CD14-positive monocyte (primary cell): ENCODE results near the gene CAMKK1. TPM values are rescaled to one million over a fixed set of nuclear protein-coding genes. Genes with fewer than 3 reads are reported as not detected.

Source experiments
- DNase-seq, 3 donors: peaks; one replicate each; pipeline ENCODE4 v3.0.0-alpha.2; 2011 to 2022
- H2AFZ ChIP-seq: 2 replicates; pipeline ENCODE4 v1.6.0; 2012; ENCODE audit warnings: mild to moderate bottlenecking, low read depth, low read length, inconsistent platforms; ENCODE audit not compliant: insufficient read depth, poor library complexity, severe bottlenecking
- H3K27ac ChIP-seq, 2 donors: 1 replicate in 1 of 2; 2 replicates in 1 of 2; pipeline ENCODE4 v1.5.1; 2012 to 2013; ENCODE audit warnings: low read length in 2 of 2, control low read depth in 1 of 2, inconsistent platforms in 1 of 2, low read depth in 1 of 2, mild to moderate bottlenecking in 1 of 2
- H3K27me3 ChIP-seq, 2 donors: one replicate each; pipeline versions ENCODE4 v1.6.0 to v1.6.1; 2011 to 2013; ENCODE audit warnings: low read length in 2 of 2; ENCODE audit not compliant: control insufficient read depth in 2 of 2, insufficient read depth in 2 of 2
- H3K36me3 ChIP-seq, 2 donors: replicated peaks in 1 of 2; 1 replicate in 1 of 2; 2 replicates in 1 of 2; pipeline versions ENCODE4 v1.5.1 to v1.6.1; 2012 to 2013; ENCODE audit warnings: low read length in 2 of 2, control low read depth in 1 of 2, inconsistent platforms in 1 of 2, mild to moderate bottlenecking in 1 of 2; ENCODE audit not compliant: insufficient read depth in 2 of 2, control insufficient read depth in 1 of 2
- H3K4me1 ChIP-seq, 2 donors: 1 replicate in 1 of 2; 2 replicates in 1 of 2; pipeline versions ENCODE4 v1.5.1 to v1.6.1; 2012 to 2013; ENCODE audit warnings: low read length in 2 of 2, control low read depth in 1 of 2, inconsistent platforms in 1 of 2, mild to moderate bottlenecking in 1 of 2, moderate library complexity in 1 of 2; ENCODE audit not compliant: insufficient read depth in 2 of 2, control insufficient read depth in 1 of 2
- H3K4me2 ChIP-seq: replicated peaks from 2 replicates; pipeline ENCODE3; 2012; ENCODE audit warnings: low read length, moderate library complexity, mild to moderate bottlenecking; ENCODE audit not compliant: poor library complexity, severe bottlenecking; ENCODE audit errors: extremely low read depth
- H3K4me3 ChIP-seq, 3 experiments: fragments of 200-600 bp in 1 of 3; sonication (generic) in 1 of 3; replicated peaks in 1 of 3; 1 replicate in 2 of 3; 2 replicates in 1 of 3; pipeline ENCODE4 v1.5.1; 2011 to 2013; ENCODE audit warnings: low read length in 3 of 3, mild to moderate bottlenecking in 3 of 3, control low read depth in 2 of 3, low read depth in 2 of 3, inconsistent platforms in 1 of 3, moderate library complexity in 1 of 3
- H3K79me2 ChIP-seq: 2 replicates; pipeline ENCODE4 v1.6.0; 2012; ENCODE audit warnings: mild to moderate bottlenecking, control low read depth, inconsistent platforms, low read length, moderate library complexity; ENCODE audit not compliant: insufficient read depth
- H3K9ac ChIP-seq: 2 replicates; pipeline ENCODE4 v1.6.0; 2017; ENCODE audit warnings: low read length, mild to moderate bottlenecking; ENCODE audit not compliant: insufficient read depth, poor library complexity, severe bottlenecking
- H3K9me3 ChIP-seq, 2 donors: replicated peaks in 1 of 2; 1 replicate in 1 of 2; 2 replicates in 1 of 2; pipeline versions ENCODE4 v1.5.1 to v1.6.1; 2012 to 2013; ENCODE audit warnings: low read length in 2 of 2, control low read depth in 1 of 2; ENCODE audit not compliant: control insufficient read depth in 1 of 2, insufficient read depth in 1 of 2
- H4K20me1 ChIP-seq: 2 replicates; pipeline ENCODE4 v1.6.0; 2012; ENCODE audit warnings: mild to moderate bottlenecking, low read length, control low read depth, moderate library complexity; ENCODE audit not compliant: insufficient read depth
- H3K27ac Mint-ChIP-seq, 7 donors: one replicate each; pipeline ENCODE4 v1.8.0; 2020; ENCODE audit warnings: mild to moderate bottlenecking in 7 of 7, mixed read lengths in 7 of 7, moderate library complexity in 6 of 7, inconsistent platforms in 2 of 7
- H3K27me3 Mint-ChIP-seq, 3 donors: one replicate each; pipeline ENCODE4 v1.8.0; 2021 to 2022; ENCODE audit warnings: low read depth in 3 of 3, mild to moderate bottlenecking in 3 of 3, mixed read lengths in 3 of 3, moderate library complexity in 3 of 3, inconsistent platforms in 1 of 3
- H3K36me3 Mint-ChIP-seq, 2 donors: one replicate each; pipeline ENCODE4 v1.8.0; 2020; ENCODE audit warnings: mixed read lengths in 2 of 2, inconsistent platforms in 1 of 2, mild to moderate bottlenecking in 1 of 2
- H3K4me1 Mint-ChIP-seq: one replicate; pipeline ENCODE4 v1.8.0; 2020; ENCODE audit warnings: mild to moderate bottlenecking, mixed read lengths
- H3K4me3 Mint-ChIP-seq, 2 donors: one replicate each; pipeline ENCODE4 v1.8.0; 2020; ENCODE audit warnings: mild to moderate bottlenecking in 2 of 2, mixed read lengths in 2 of 2, moderate library complexity in 1 of 2
- H3K9me3 Mint-ChIP-seq, 7 donors: one replicate each; pipeline ENCODE4 v1.8.0; 2020 to 2022; ENCODE audit warnings: mixed read lengths in 7 of 7, mild to moderate bottlenecking in 6 of 7, moderate library complexity in 6 of 7, inconsistent platforms in 2 of 7
- WGBS: methylation state at CpG from one replicate; pipeline ENCODE4 v1.1.5; 2013; ENCODE audit warnings: missing lambda C conversion rate; ENCODE audit not compliant: insufficient coverage; 5-methylcytosine and 5-hydroxymethylcytosine counted together
- intact Hi-C, 2 donors: fragments of 100-400 bp; cut with micrococcal nuclease; formaldehyde crosslinking; loops; one replicate each; pipeline versions ENCODE4 v1.15.0 to v1.15.1; 2023
- polyA plus RNA-seq, 3 donors: library from polyadenylated mRNA; depleted of rRNA in 1 of 3; unstranded in 2 of 3; stranded (reverse) in 1 of 3; fragments of 300-500 nt in 2 of 3; fragments of >200 nt in 1 of 3; fragmentation: Illumina TruSeq in 2 of 3; gene quantifications; 1 replicate in 2 of 3; 2 replicates in 1 of 3; pipeline ENCODE4 v1.2.3, GENCODE V29; 2012 to 2021
- TF ChIP-seq, protein P1 (sequence below): fragments of 200-600 bp; IDR thresholded peaks from one replicate; pipeline ENCODE4 v1.8.0; 2022; ENCODE audit warnings: antibody characterized with exemption, mild to moderate bottlenecking

Gene CAMKK1
- polyA plus RNA-seq, 3 donors: 0.74 to 24.1 (median 1.5) TPM

DNA sequence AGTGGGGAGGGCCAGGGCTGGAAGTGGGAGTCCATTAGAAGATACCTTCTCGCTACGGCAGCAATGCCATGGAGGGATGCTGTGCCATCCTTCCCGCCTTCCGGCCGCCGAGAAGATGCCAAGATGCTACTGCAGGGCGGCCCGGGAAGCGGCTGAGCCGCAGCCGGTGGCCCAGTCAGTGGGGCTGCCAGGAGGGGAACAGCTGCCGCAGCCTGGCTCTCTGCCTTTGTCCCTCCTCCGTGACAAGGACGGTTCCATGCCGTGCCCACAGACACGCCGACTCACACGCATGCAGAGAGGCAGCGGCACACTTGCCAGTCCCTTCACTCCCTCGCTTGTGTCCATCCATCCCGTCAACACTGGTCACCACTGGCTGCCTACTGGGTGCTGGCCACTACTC lies 26.6 kb downstream of the CAMKK1 start:
- H3K27me3 ChIP-seq: no peaks in the 10 kb centered on the region
- H3K4me1 ChIP-seq: no peaks in the 10 kb centered on the region
- H2AFZ ChIP-seq: no peak overlapping the region
- TF ChIP-seq, protein P1, sequence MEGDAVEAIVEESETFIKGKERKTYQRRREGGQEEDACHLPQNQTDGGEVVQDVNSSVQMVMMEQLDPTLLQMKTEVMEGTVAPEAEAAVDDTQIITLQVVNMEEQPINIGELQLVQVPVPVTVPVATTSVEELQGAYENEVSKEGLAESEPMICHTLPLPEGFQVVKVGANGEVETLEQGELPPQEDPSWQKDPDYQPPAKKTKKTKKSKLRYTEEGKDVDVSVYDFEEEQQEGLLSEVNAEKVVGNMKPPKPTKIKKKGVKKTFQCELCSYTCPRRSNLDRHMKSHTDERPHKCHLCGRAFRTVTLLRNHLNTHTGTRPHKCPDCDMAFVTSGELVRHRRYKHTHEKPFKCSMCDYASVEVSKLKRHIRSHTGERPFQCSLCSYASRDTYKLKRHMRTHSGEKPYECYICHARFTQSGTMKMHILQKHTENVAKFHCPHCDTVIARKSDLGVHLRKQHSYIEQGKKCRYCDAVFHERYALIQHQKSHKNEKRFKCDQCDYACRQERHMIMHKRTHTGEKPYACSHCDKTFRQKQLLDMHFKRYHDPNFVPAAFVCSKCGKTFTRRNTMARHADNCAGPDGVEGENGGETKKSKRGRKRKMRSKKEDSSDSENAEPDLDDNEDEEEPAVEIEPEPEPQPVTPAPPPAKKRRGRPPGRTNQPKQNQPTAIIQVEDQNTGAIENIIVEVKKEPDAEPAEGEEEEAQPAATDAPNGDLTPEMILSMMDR: no peak
- no peaks in the 10 kb centered on the region for H3K9me3 Mint-ChIP-seq
- peaks cover 1 to 16% of the 10 kb centered on the region in 2 donors for H3K36me3 Mint-ChIP-seq
- H3K4me3 ChIP-seq: no peak overlapping the region
- no peaks in the 10 kb centered on the region for H3K79me2 ChIP-seq
- no peak for DNase-seq
- no peaks in the 10 kb centered on the region for H4K20me1 ChIP-seq
- no peak overlapping the region for H3K27ac ChIP-seq
- H3K4me2 ChIP-seq: no peak overlapping the region
- no peak overlapping the region for H3K4me3 Mint-ChIP-seq
- no peaks in the 10 kb centered on the region for H3K9me3 ChIP-seq
- H3K27me3 Mint-ChIP-seq: peaks cover 0 to 3% (median 3%) of the 10 kb centered on the region in 3 donors
- no peak overlapping the region for H3K9ac ChIP-seq
- peaks cover 5% of the 10 kb centered on the region for H3K4me1 Mint-ChIP-seq
- H3K36me3 ChIP-seq: peaks cover 5 to 6% of the 10 kb centered on the region in 2 donors
- intact Hi-C loops: loop anchor here (5.0 to 10.0 kb wide), 2 partner anchors 49 to 136 kb away; partner anchors contain the start of gene P2RX1 (in 1 of the 2)
- peak overlapping the region in 2 of 7 donors; percentile 72 to 75 for H3K27ac Mint-ChIP-seq
- 96% methylated on average over 21 of the region's 21 CpGs for WGBS

- H3K9me3 Mint-ChIP-seq: no peaks in the 10 kb centered on the region
- Histone ChIP-seq H3K4me3 (no peak overlapping the region), H2AFZ (no peak overlapping the region), H3K9ac (no peak overlapping the region), H3K9me3 (no peaks in the 10 kb centered on the region), H3K79me2 (no peaks in the 10 kb centered on the region), H3K27me3 (no peaks in the 10 kb centered on the region), H3K4me2 (no peak overlapping the region), H4K20me1 (no peaks in the 10 kb centered on the region), H3K4me1 (no peaks in the 10 kb centered on the region), H3K27ac (no peak overlapping the region), H3K36me3 (peaks cover 11 to 12% of the 10 kb centered on the region in 2 donors)
- H3K27me3 Mint-ChIP-seq: peaks cover 0 to 3% (median 0%) of the 10 kb centered on the region in 3 donors
- TF ChIP-seq, protein P1: no peak
- peak overlapping the region in 2 of 7 donors; percentile 25 to 65 for H3K27ac Mint-ChIP-seq
- 98% methylated on average over 7 of the region's 8 CpGs for WGBS
- intact Hi-C loops: loop anchor here (5.0 to 10.0 kb wide), 2 partner anchors 50 to 137 kb away; partner anchors contain the start of gene P2RX1 (in 1 of the 2)
- DNase-seq: no peak
- H3K4me3 Mint-ChIP-seq: no peak overlapping the region
- peaks cover 8 to 17% of the 10 kb centered on the region in 2 donors for H3K36me3 Mint-ChIP-seq
- H3K4me1 Mint-ChIP-seq: no peaks in the 10 kb centered on the region
Measured at GRCh38 chr17:3865176-3865575, 27.7 kb downstream of the CAMKK1 start.
